ENCODE measurements around the gene XPR1.
A peak's percentile ranks its signal among the peaks of the same experiment; 100 is the strongest.
"Not testable (repeated sequence)": the region's sequence is repeated elsewhere in the genome, so short reads cannot be mapped to it uniquely, and the experiment has no call there.

The XPR1 gene

GRCh38 chr1:180773210-180773865 lies 141.5 kb downstream of the XPR1 start:
- H3K36me3 ChIP-seq (replicated peaks) = no peaks in the 10 kb centered on the region
- H3K27me3 ChIP-seq (ENCODE audit: low read depth) = no peaks in the 10 kb centered on the region
- no peak overlapping the region for H3K4me3 ChIP-seq
- in situ Hi-C loops (cut with MboI; ENCODE audit: low sequenced_read_pairs) = no loop called here
- DNase-seq (ENCODE audit: low spot score in 2 of 2) = no peak
- peaks cover 3% of the 10 kb centered on the region; the same call in 1 of the 2 replicates for H3K4me1 ChIP-seq
- no peaks in the 10 kb centered on the region for H3K9me3 ChIP-seq

GRCh38 chr1:180775801-180776200 lies 144.0 kb downstream of the XPR1 start:
- no peaks in the 10 kb centered on the region for H3K36me3 ChIP-seq (replicated peaks)
- in situ Hi-C loops (cut with MboI; ENCODE audit: low sequenced_read_pairs) = no loop called here
- no peak overlapping the region for H3K4me3 ChIP-seq
- H3K9me3 ChIP-seq = no peaks in the 10 kb centered on the region
- H3K4me1 ChIP-seq = no peaks in the 10 kb centered on the region
- no peak for DNase-seq (ENCODE audit: low spot score in 2 of 2)
- H3K27me3 ChIP-seq (ENCODE audit: low read depth) = no peaks in the 10 kb centered on the region

- DNase-seq (ENCODE audit: low spot score in 2 of 2) = no peak
- H3K4me3 ChIP-seq = no peak overlapping the region
- in situ Hi-C loops (cut with MboI; ENCODE audit: low sequenced_read_pairs) = no loop called here
These were observed 145.4 kb downstream of the XPR1 start for GRCh38 chr1:180777072-180777689.

GRCh38 chr1:180778782-180779398 lies 147.1 kb downstream of the XPR1 start:
- Histone ChIP-seq H3K4me1 (no peaks in the 10 kb centered on the region), H3K4me3 (no peak overlapping the region), H3K9me3 (no peaks in the 10 kb centered on the region), H3K36me3 (replicated peaks) (no peaks in the 10 kb centered on the region), H3K27me3 (ENCODE audit: low read depth) (no peaks in the 10 kb centered on the region)
- in situ Hi-C loops (cut with MboI; ENCODE audit: low sequenced_read_pairs) = no loop called here
- peak in 1 of 2 experiments; percentile 32 for DNase-seq (ENCODE audit: low spot score in 2 of 2)

More at GRCh38 chr1:180777072-180777689, 145.4 kb downstream of the XPR1 start:
- Histone ChIP-seq H3K9me3 (no peaks in the 10 kb centered on the region), H3K4me1 (no peaks in the 10 kb centered on the region), H3K36me3 (replicated peaks) (no peaks in the 10 kb centered on the region), H3K27me3 (ENCODE audit: low read depth) (no peaks in the 10 kb centered on the region)

GRCh38 chr1:180779584-180779983 lies 147.8 kb downstream of the XPR1 start:
- Histone ChIP-seq H3K36me3 (replicated peaks) (no peaks in the 10 kb centered on the region), H3K4me3 (no peak overlapping the region), H3K4me1 (no peaks in the 10 kb centered on the region), H3K9me3 (no peaks in the 10 kb centered on the region), H3K27me3 (ENCODE audit: low read depth) (no peaks in the 10 kb centered on the region)
- in situ Hi-C loops (cut with MboI; ENCODE audit: low sequenced_read_pairs) = no loop called here
- no peak for DNase-seq (ENCODE audit: low spot score in 2 of 2)

- no peak for DNase-seq (ENCODE audit: low spot score in 2 of 2)
- in situ Hi-C loops (cut with MboI; ENCODE audit: low sequenced_read_pairs) = no loop called here
- H3K4me1 ChIP-seq = no peaks in the 10 kb centered on the region
- H3K27me3 ChIP-seq (ENCODE audit: low read depth) = no peaks in the 10 kb centered on the region
- H3K36me3 ChIP-seq (replicated peaks) = no peaks in the 10 kb centered on the region
- H3K9me3 ChIP-seq = no peaks in the 10 kb centered on the region
- H3K4me3 ChIP-seq = no peak overlapping the region
These were observed 149.9 kb downstream of the XPR1 start for GRCh38 chr1:180781718-180782117.

- no peak for DNase-seq (ENCODE audit: low spot score in 2 of 2)
- H3K9me3 ChIP-seq = no peaks in the 10 kb centered on the region
- no peaks in the 10 kb centered on the region for H3K27me3 ChIP-seq (ENCODE audit: low read depth)
- no peaks in the 10 kb centered on the region for H3K4me1 ChIP-seq
- in situ Hi-C loops (cut with MboI; ENCODE audit: low sequenced_read_pairs) = no loop called here
- H3K36me3 ChIP-seq (replicated peaks) = no peaks in the 10 kb centered on the region
- H3K4me3 ChIP-seq = no peak overlapping the region
These were observed 153.5 kb downstream of the XPR1 start for GRCh38 chr1:180785291-180785690.

GRCh38 chr1:180785887-180786286 lies 154.1 kb downstream of the XPR1 start:
- in situ Hi-C loops (cut with MboI; ENCODE audit: low sequenced_read_pairs) = no loop called here
- no peak for DNase-seq (ENCODE audit: low spot score in 2 of 2)
- H3K4me3 ChIP-seq = no peak overlapping the region
- H3K36me3 ChIP-seq (replicated peaks) = no peaks in the 10 kb centered on the region
- H3K27me3 ChIP-seq (ENCODE audit: low read depth) = no peaks in the 10 kb centered on the region
- no peaks in the 10 kb centered on the region for H3K9me3 ChIP-seq
- no peaks in the 10 kb centered on the region for H3K4me1 ChIP-seq

GRCh38 chr1:180786624-180787023 lies 154.8 kb downstream of the XPR1 start:
- DNase-seq (ENCODE audit: low spot score in 2 of 2) = no peak
- Histone ChIP-seq H3K27me3 (ENCODE audit: low read depth) (no peaks in the 10 kb centered on the region), H3K36me3 (replicated peaks) (no peaks in the 10 kb centered on the region), H3K9me3 (no peaks in the 10 kb centered on the region), H3K4me3 (no peak overlapping the region), H3K4me1 (no peaks in the 10 kb centered on the region)
- in situ Hi-C loops (cut with MboI; ENCODE audit: low sequenced_read_pairs) = no loop called here

GRCh38 chr1:180787628-180788307 lies 155.9 kb downstream of the XPR1 start:
- in situ Hi-C loops (cut with MboI; ENCODE audit: low sequenced_read_pairs) = no loop called here
- no peak overlapping the region for H3K4me3 ChIP-seq
- no peak for DNase-seq (ENCODE audit: low spot score in 2 of 2)
- H3K4me1 ChIP-seq = no peaks in the 10 kb centered on the region
- H3K9me3 ChIP-seq = no peaks in the 10 kb centered on the region
- H3K27me3 ChIP-seq (ENCODE audit: low read depth) = no peaks in the 10 kb centered on the region
- H3K36me3 ChIP-seq (replicated peaks) = no peaks in the 10 kb centered on the region

- no peak for DNase-seq (ENCODE audit: low spot score in 2 of 2)
- Histone ChIP-seq H3K4me1 (no peaks in the 10 kb centered on the region), H3K9me3 (no peaks in the 10 kb centered on the region), H3K27me3 (ENCODE audit: low read depth) (no peaks in the 10 kb centered on the region), H3K36me3 (replicated peaks) (no peaks in the 10 kb centered on the region), H3K4me3 (no peak overlapping the region)
- in situ Hi-C loops (cut with MboI; ENCODE audit: low sequenced_read_pairs) = no loop called here
These were observed 157.6 kb downstream of the XPR1 start for GRCh38 chr1:180789460-180789859.

- H3K27me3 ChIP-seq (ENCODE audit: low read depth); H3K36me3 ChIP-seq (replicated peaks); DNase-seq (ENCODE audit: low spot score in 2 of 2); in situ Hi-C loops (cut with MboI; ENCODE audit: low sequenced_read_pairs); H3K4me1 ChIP-seq; H3K9me3 ChIP-seq; H3K4me3 ChIP-seq: not testable (repeated sequence)
These were observed 159.3 kb downstream of the XPR1 start for GRCh38 chr1:180791152-180791551.

- DNase-seq (ENCODE audit: low spot score in 2 of 2) = no peak
- H3K36me3 ChIP-seq (replicated peaks) = no peaks in the 10 kb centered on the region
- H3K9me3 ChIP-seq = no peaks in the 10 kb centered on the region
- H3K4me1 ChIP-seq = no peaks in the 10 kb centered on the region
- in situ Hi-C loops (cut with MboI; ENCODE audit: low sequenced_read_pairs) = no loop called here
- no peak overlapping the region for H3K4me3 ChIP-seq
- no peaks in the 10 kb centered on the region for H3K27me3 ChIP-seq (ENCODE audit: low read depth)
These were observed 160.0 kb downstream of the XPR1 start for GRCh38 chr1:180791806-180792205.

GRCh38 chr1:180793451-180793850 lies 161.6 kb downstream of the XPR1 start:
- Histone ChIP-seq H3K4me1 (no peaks in the 10 kb centered on the region), H3K9me3 (no peaks in the 10 kb centered on the region), H3K27me3 (ENCODE audit: low read depth) (no peaks in the 10 kb centered on the region), H3K36me3 (replicated peaks) (no peaks in the 10 kb centered on the region), H3K4me3 (no peak overlapping the region)
- in situ Hi-C loops (cut with MboI; ENCODE audit: low sequenced_read_pairs) = no loop called here
- no peak for DNase-seq (ENCODE audit: low spot score in 2 of 2)
